Dendritic cell treated with granulocyte-macrophage colony-stimulating factor and Interleukin-4, amounts not matched to agents 40 ng/mL and 50 ng/mL, for 4 days (primary cell): ENCODE data around the gene OPA3.

Source experiments
- H3K27ac Mint-ChIP-seq: one replicate; pipeline ENCODE4 v1.8.0; 2022; ENCODE audit warnings: mild to moderate bottlenecking, mixed read lengths
- H3K27me3 Mint-ChIP-seq: one replicate; pipeline ENCODE4 v1.8.0; 2022; ENCODE audit warnings: mild to moderate bottlenecking, mixed read lengths
- H3K36me3 Mint-ChIP-seq: one replicate; pipeline ENCODE4 v1.8.0; 2022; ENCODE audit warnings: low read depth, mixed read lengths
- H3K4me1 Mint-ChIP-seq: one replicate; pipeline ENCODE4 v1.8.0; 2022; ENCODE audit warnings: low read depth, mixed read lengths
- H3K4me3 Mint-ChIP-seq: one replicate; pipeline ENCODE4 v1.8.0; 2022; ENCODE audit warnings: mild to moderate bottlenecking, moderate library complexity, mixed read lengths
- H3K9me3 Mint-ChIP-seq: one replicate; pipeline ENCODE4 v1.8.0; 2022; ENCODE audit warnings: mixed read lengths
- intact Hi-C: fragments of 100-400 bp; cut with micrococcal nuclease; formaldehyde crosslinking; loops from one replicate; pipeline ENCODE4 v1.15.0; 2022

The OPA3 gene

GRCh38 chr19:45567609-45568008 lies 17.0 kb downstream of the OPA3 start:
- Mint-ChIP-seq H3K4me1 (peaks cover 5% of the 10 kb centered on the region), H3K27ac (no peak overlapping the region), H3K36me3 (peaks cover 14% of the 10 kb centered on the region), H3K9me3 (no peaks in the 10 kb centered on the region), H3K27me3 (no peaks in the 10 kb centered on the region), H3K4me3 (no peak overlapping the region)
- intact Hi-C loops: no loop called here

DNA sequence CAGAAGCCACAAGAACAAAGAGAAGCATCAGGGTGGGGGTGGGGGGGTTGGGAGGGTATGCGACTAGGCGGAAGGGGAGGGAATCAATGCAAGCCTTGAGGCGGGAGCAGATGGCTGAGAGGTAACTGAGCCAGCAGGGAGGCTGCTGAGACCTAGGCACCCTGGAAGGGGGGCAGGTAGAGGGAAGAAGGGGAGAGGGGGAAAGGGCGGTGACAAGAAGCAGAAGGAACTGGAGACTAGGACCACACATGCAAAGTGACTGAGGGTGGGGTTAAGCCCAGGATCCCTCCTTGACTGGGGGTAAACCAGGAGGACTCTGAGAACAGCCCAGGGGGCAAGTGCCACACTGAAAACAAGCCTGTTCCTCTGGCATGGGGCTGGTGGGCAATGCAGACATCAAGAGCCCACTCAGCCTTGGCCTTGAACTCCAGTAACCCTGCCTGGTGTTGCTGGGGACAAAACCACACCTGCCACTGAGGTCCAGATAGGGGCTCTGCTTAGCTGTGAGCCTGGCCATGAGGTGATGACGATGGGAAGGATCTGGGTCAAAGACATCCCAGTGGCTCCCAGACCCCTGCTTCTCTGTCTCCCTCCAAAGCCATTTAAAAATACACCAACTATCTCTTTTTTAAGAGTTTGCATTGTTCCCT lies 20.3 kb downstream of the OPA3 start:
- Mint-ChIP-seq H3K4me1 (no peaks in the 10 kb centered on the region), H3K9me3 (no peaks in the 10 kb centered on the region), H3K27ac (no peak overlapping the region), H3K4me3 (no peak overlapping the region), H3K27me3 (no peaks in the 10 kb centered on the region), H3K36me3 (peaks cover 19% of the 10 kb centered on the region)
- intact Hi-C loops: no loop called here

DNA sequence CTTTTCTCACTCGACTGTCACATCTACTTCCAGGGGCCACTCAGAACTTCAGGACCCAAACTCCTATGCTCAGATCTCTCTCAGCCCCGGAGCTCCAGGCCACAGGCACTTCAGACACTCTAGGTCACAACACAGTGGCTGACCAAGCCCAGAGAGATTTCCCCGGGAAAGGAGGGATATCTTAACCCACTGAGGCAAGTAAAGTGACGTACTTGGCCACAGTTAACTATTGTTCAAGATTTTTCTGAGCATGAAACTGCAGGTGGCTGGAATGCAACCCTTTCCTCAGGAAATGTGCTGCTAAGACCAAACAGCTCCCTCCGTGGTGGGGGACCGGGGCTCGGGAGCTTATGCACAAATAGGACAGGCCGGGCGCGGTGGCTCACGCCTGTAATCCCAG lies 23.9 kb downstream of the OPA3 start:
- no peak overlapping the region for H3K4me3 Mint-ChIP-seq
- intact Hi-C loops: no loop called here
- no peak overlapping the region for H3K27ac Mint-ChIP-seq
- H3K27me3 Mint-ChIP-seq: no peaks in the 10 kb centered on the region
- peaks cover 8% of the 10 kb centered on the region for H3K4me1 Mint-ChIP-seq
- H3K9me3 Mint-ChIP-seq: no peaks in the 10 kb centered on the region
- H3K36me3 Mint-ChIP-seq: peaks cover 23% of the 10 kb centered on the region

DNA sequence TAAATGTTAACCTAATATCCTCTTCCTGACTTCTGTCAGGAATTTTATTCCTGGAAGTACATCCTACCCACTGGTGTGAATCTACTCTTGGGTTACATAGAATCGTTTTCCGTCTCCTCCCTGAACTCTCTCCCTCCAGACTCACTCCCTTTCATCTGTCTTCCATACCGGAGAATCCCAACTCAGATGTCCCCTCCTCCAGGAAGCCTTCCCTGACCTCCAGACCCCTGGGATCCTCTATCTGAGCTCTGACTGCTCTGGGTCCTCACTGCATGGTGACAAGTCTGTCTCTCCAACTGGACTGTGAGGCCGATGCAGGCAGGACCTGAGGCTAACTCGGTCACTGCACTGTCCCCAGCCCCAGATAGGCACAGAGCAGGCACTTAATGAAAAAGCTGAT lies 24.6 kb downstream of the OPA3 start:
- no peak overlapping the region for H3K27ac Mint-ChIP-seq

DNA sequence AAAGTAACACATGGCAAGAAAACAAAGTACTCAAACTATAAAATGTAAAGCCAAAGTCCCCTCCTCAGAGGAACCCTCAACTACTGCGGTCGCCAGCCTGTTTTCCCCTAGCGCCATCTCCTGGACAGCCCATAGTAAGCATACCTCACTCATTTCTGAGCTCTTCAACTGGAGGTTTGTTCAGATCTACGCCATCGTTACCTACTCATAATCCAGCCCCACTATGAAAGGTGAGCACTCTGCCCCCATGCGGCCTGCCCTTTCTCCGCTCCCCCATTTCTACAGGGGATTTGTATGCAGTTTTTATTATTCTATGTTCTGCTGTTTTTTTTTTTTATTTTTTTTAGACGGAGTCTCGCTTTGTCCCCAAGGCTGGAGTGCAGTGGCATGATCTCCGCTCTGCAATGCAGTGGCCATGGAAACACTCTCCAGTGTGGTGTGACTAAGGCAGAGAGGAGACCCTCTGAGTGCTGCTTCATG lies 26.2 kb downstream of the OPA3 start:
- Mint-ChIP-seq H3K4me1 (peaks cover 8% of the 10 kb centered on the region), H3K36me3 (peaks cover 29% of the 10 kb centered on the region), H3K4me3 (no peak overlapping the region), H3K27ac (no peak overlapping the region), H3K9me3 (no peaks in the 10 kb centered on the region), H3K27me3 (no peaks in the 10 kb centered on the region)
- intact Hi-C loops: loop anchor here (1.0 to 5.0 kb wide), 2 partner anchors 36 to 65 kb away; no protein-coding TSS in a partner anchor

More for the DNA sequence above, 24.6 kb downstream of the OPA3 start:
- no peaks in the 10 kb centered on the region for H3K9me3 Mint-ChIP-seq
- H3K27me3 Mint-ChIP-seq: no peaks in the 10 kb centered on the region
- intact Hi-C loops: no loop called here
- peaks cover 23% of the 10 kb centered on the region for H3K36me3 Mint-ChIP-seq
- H3K4me3 Mint-ChIP-seq: no peak overlapping the region
- peaks cover 8% of the 10 kb centered on the region for H3K4me1 Mint-ChIP-seq

DNA sequence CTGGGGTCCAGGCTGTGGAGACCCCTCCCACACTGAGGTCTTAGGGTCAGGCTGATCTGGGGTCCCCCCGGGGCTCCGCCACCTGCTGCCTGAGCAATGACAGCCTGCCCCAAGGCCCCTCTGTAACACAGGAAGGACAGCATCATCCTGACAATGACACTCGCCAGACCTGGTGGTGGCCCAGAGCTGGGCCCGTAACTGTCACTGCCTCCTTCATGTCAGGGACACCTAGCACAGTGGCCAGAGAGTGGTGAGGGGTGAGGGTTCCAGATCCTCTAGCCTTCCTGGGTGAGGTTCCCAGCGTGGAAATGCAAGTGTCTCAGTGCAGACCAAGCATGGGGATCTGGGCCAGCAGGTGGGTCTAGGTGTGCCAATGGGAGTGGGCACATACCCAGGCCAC lies 27.8 kb downstream of the OPA3 start:
- Mint-ChIP-seq H3K27me3 (no peaks in the 10 kb centered on the region), H3K4me3 (no peak overlapping the region), H3K27ac (no peak overlapping the region), H3K36me3 (peaks cover 44% of the 10 kb centered on the region), H3K9me3 (no peaks in the 10 kb centered on the region), H3K4me1 (peaks cover 8% of the 10 kb centered on the region)
- intact Hi-C loops: loop anchor here (5.0 kb wide), 1 partner anchor 35 kb away; no protein-coding TSS in a partner anchor

DNA sequence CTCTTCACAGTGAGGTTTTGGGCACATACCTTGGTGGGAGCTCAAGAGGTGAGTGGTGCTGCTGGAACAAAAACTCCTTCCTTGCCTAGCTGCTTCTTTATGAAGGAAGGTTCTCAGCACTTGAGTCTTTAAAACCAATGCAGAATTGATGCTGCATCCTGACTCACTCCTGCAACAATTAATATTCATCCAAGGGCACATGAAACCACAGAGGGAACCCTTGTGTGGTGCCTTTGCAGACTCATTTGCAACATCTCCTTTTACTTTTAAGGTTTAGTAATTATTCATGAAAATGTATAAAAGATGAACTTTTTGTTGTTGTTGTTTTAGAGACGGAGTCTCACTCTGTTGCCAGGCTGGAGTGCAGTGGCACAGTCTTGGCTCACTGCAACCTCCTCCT lies 30.1 kb downstream of the OPA3 start:
- H3K27ac Mint-ChIP-seq: no peak overlapping the region
- H3K9me3 Mint-ChIP-seq: no peaks in the 10 kb centered on the region
- H3K36me3 Mint-ChIP-seq: peaks cover 46% of the 10 kb centered on the region
- peaks cover 30% of the 10 kb centered on the region for H3K4me1 Mint-ChIP-seq
- intact Hi-C loops: no loop called here
- peaks cover 2% of the 10 kb centered on the region for H3K27me3 Mint-ChIP-seq
- no peak overlapping the region for H3K4me3 Mint-ChIP-seq

- H3K27me3 Mint-ChIP-seq: peaks cover 2% of the 10 kb centered on the region
- intact Hi-C loops: no loop called here
- H3K9me3 Mint-ChIP-seq: no peaks in the 10 kb centered on the region
- peaks cover 46% of the 10 kb centered on the region for H3K36me3 Mint-ChIP-seq
- H3K27ac Mint-ChIP-seq: no peak overlapping the region
- peaks cover 31% of the 10 kb centered on the region for H3K4me1 Mint-ChIP-seq
- H3K4me3 Mint-ChIP-seq: no peak overlapping the region
Observed at GRCh38 chr19:45553464-45553863, 31.1 kb downstream of the OPA3 start.

GRCh38 chr19:45547965-45548609 lies 36.5 kb downstream of the OPA3 start:
- H3K27ac Mint-ChIP-seq: no peak overlapping the region
- H3K4me3 Mint-ChIP-seq: no peak overlapping the region
- H3K9me3 Mint-ChIP-seq: no peaks in the 10 kb centered on the region
- H3K27me3 Mint-ChIP-seq: peaks cover 2% of the 10 kb centered on the region
- peaks cover 26% of the 10 kb centered on the region for H3K36me3 Mint-ChIP-seq
- intact Hi-C loops: no loop called here
- peaks cover 40% of the 10 kb centered on the region for H3K4me1 Mint-ChIP-seq

- intact Hi-C loops: no loop called here
- Mint-ChIP-seq H3K27me3 (peaks cover 2% of the 10 kb centered on the region), H3K36me3 (peaks cover 18% of the 10 kb centered on the region), H3K27ac (no peak overlapping the region), H3K9me3 (no peaks in the 10 kb centered on the region), H3K4me3 (no peak overlapping the region), H3K4me1 (peaks cover 40% of the 10 kb centered on the region)
Observed at GRCh38 chr19:45547211-45547770, 37.3 kb downstream of the OPA3 start.

- peaks cover 7% of the 10 kb centered on the region for H3K4me1 Mint-ChIP-seq
- no peaks in the 10 kb centered on the region for H3K27me3 Mint-ChIP-seq
- intact Hi-C loops: no loop called here
- H3K36me3 Mint-ChIP-seq: peaks cover 13% of the 10 kb centered on the region
- H3K4me3 Mint-ChIP-seq: no peak overlapping the region
- H3K27ac Mint-ChIP-seq: no peak overlapping the region
- peaks cover 10% of the 10 kb centered on the region for H3K9me3 Mint-ChIP-seq
Observed at GRCh38 chr19:45542234-45542668, 42.4 kb downstream of the OPA3 start.

DNA sequence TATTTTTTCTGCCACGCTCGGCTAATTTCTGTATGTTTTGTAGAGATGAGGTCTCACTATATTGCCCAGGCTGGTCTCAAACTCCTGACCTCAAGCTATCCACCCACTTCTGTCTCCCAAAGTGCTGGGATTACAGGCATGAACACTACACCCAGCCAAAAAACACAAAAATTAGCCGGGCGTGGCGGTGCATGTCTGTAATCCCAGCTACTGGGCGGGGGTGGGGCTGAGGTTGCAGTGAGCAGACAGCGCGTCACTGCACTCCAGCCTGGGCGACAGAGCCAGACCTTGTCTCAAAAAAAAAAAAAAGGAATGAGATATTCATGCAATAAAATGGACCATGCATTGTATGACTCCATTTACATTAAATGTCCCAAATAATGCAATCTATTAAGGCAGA lies 45.1 kb downstream of the OPA3 start:
- Mint-ChIP-seq H3K9me3 (peaks cover 10% of the 10 kb centered on the region), H3K27me3 (no peaks in the 10 kb centered on the region)
- intact Hi-C loops: no loop called here

GRCh38 chr19:45531349-45531748 lies 53.3 kb downstream of the OPA3 start:
- Mint-ChIP-seq H3K4me1 (peaks cover 26% of the 10 kb centered on the region), H3K36me3 (peaks cover 23% of the 10 kb centered on the region), H3K27ac (no peak overlapping the region), H3K9me3 (peaks cover 9% of the 10 kb centered on the region), H3K27me3 (peaks cover 8% of the 10 kb centered on the region), H3K4me3 (no peak overlapping the region)
- intact Hi-C loops: no loop called here

More for the DNA sequence above, 45.1 kb downstream of the OPA3 start:
- no peak overlapping the region for H3K27ac Mint-ChIP-seq
- H3K36me3 Mint-ChIP-seq: peaks cover 13% of the 10 kb centered on the region
- no peak overlapping the region for H3K4me3 Mint-ChIP-seq
- H3K4me1 Mint-ChIP-seq: no peaks in the 10 kb centered on the region

DNA sequence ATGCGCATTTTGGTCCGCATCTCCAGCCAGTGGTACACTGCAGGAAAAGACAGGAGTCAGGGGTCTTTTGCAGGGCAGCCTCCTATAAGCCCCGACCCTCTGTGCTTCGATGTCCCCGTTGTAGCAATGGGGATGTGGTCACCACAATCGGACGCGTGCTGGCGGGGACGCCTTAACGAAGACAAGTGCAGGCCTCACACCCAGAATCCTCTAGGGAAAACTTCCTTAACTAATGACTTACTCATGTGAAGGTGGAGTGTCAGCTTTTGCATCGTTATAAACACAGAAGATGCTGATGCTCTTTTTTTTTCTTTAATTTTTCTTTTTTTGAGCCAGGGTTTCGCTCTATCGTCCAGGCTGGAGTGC lies 55.2 kb downstream of the OPA3 start:
- peaks cover 38% of the 10 kb centered on the region for H3K4me1 Mint-ChIP-seq
- H3K4me3 Mint-ChIP-seq: no peak overlapping the region
- intact Hi-C loops: loop anchor here (10.0 kb wide), 1 partner anchor 115 kb away; no protein-coding TSS in a partner anchor
- peaks cover 9% of the 10 kb centered on the region for H3K9me3 Mint-ChIP-seq
- H3K27ac Mint-ChIP-seq: no peak overlapping the region
- peaks cover 8% of the 10 kb centered on the region for H3K27me3 Mint-ChIP-seq
- H3K36me3 Mint-ChIP-seq: peaks cover 43% of the 10 kb centered on the region
